Activated CD8-positive, alpha-beta T cell treated with anti-CD3 and anti-CD28 coated beads, Interleukin-2, amount 10 ng/mL, durations not matched to agents 7 days and 5 days (primary cell): ENCODE data around the gene WFS1. TPM values are rescaled to one million over a fixed set of nuclear protein-coding genes. Genes with fewer than 3 reads are reported as not detected.

ENCODE experiments used
- ATAC-seq: fragments of 150-1000 bp; cut with Tn5 transposase; one replicate; pipeline ENCODE4 v1.10.0; 2021; ENCODE audit warnings: moderate library complexity
- CTCF ChIA-PET: fragments of 350-600 bp; sonication (Branson Sonifier 250); formaldehyde crosslinking; loops from one replicate; lab custom pipeline; 2021; ENCODE audit warnings: antibody characterized with exemption; lab: Charles Lee
- POLR2A ChIA-PET: fragments of 350-600 bp; sonication (Branson Sonifier 250); formaldehyde crosslinking; loops from one replicate; lab custom pipeline; 2021; ENCODE audit warnings: antibody characterized with exemption; lab: Charles Lee
- DNase-seq: peaks from one replicate; pipeline ENCODE4 v3.0.0-alpha.2; 2020
- H3K27ac Mint-ChIP-seq: one replicate; pipeline ENCODE4 v1.8.0; 2021; ENCODE audit warnings: mild to moderate bottlenecking, mixed read lengths
- H3K27me3 Mint-ChIP-seq: one replicate; pipeline ENCODE4 v1.8.0; 2021; ENCODE audit warnings: low read depth, mixed read lengths
- H3K36me3 Mint-ChIP-seq: one replicate; pipeline ENCODE4 v1.8.0; 2021; ENCODE audit warnings: low read depth, mixed read lengths
- H3K4me1 Mint-ChIP-seq: one replicate; pipeline ENCODE4 v1.8.0; 2021; ENCODE audit warnings: low read depth, mixed read lengths
- H3K4me3 Mint-ChIP-seq: one replicate; pipeline ENCODE4 v1.8.0; 2021; ENCODE audit warnings: mild to moderate bottlenecking, mixed read lengths
- H3K9me3 Mint-ChIP-seq: one replicate; pipeline ENCODE4 v1.8.0; 2022; ENCODE audit warnings: mixed read lengths; ENCODE audit not compliant: insufficient read depth
- total RNA-seq, 2 experiments: library from RNA; stranded (reverse); gene quantifications; one replicate each; pipeline ENCODE4 v1.2.3, GENCODE V29; 2021

Gene WFS1
- total RNA-seq, 2 experiments from 2014 or later = 0.97 to 1.3 TPM

DNA sequence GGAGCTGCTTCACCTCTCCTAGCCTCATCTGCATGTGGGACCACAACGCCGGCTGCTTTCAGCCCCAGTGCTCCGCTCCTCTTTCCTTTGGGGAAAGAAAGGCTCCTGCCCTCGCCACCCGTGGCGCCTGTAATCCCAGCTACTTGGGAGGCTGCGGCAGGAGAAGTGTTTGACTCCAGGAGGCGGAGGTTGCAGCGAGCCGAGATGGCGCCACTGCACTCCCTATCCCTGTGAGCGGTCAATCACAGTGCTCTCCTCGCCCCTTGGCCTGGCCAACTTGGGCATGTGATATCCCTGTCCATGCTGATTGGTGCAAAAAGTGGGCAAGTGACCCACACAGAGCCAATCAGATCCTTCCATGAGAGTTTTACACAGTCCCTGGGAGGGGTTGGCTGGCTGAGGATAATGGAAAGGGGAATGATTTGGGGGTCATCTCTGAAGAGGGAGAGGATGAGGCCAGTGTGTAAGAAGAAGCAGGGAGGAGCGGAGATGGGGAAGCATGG is 56.2 kb downstream of the WFS1 start:
- CTCF ChIA-PET = interaction anchor here (0.7 to 15.4 kb wide), 3 partner anchors 50 to 74 kb away, joined by 3 to 226 read pairs (median 3); no protein-coding TSS in a partner anchor
- no peaks in the 10 kb centered on the region for H3K9me3 Mint-ChIP-seq
- no peak overlapping the region for H3K27ac Mint-ChIP-seq
- DNase-seq (no peak), ATAC-seq (no peak)
- POLR2A ChIA-PET = no interaction called here
- peaks cover 19% of the 10 kb centered on the region for H3K27me3 Mint-ChIP-seq
- no peaks in the 10 kb centered on the region for H3K36me3 Mint-ChIP-seq
- H3K4me3 Mint-ChIP-seq = no peak overlapping the region
- peaks cover 24% of the 10 kb centered on the region for H3K4me1 Mint-ChIP-seq

DNA sequence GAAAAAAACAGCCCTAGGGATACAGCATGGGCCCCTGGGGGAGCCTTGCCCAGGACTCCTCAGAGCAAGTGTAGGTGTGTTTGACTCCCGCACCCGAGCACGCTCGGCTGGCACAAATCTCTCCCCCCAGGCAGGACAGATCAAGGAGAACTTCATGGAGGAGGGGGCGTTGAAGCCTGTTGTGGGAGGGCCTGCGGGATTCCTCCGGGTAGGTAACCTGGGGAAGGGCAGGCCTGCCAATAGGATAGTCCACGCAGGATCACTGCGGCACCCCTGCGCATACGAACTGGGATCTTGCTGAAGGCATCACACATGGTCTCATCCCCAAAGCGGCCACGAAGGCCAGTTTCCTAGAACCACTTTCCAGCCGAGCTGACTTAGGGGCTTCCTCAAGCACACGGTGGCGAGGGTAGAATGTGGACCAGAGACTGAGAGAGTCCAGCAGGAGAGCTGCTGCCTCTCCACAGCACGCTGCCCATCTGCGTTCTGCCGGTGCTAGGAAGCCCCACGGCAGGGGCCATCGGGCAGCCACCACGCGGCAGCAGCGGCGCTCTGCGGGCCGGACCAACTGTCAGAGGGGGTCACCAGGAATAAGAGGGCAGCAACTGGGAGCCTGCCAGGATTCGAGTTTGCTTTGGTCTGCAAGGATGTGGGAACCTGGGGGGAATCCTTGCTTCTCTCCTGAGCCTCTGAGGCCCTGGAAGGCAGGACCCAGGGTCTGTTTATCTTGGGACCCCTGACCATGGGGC is 56.8 kb downstream of the WFS1 start:
- Mint-ChIP-seq H3K36me3 (no peaks in the 10 kb centered on the region), H3K4me1 (peaks cover 22% of the 10 kb centered on the region), H3K9me3 (no peaks in the 10 kb centered on the region), H3K27me3 (peaks cover 17% of the 10 kb centered on the region), H3K4me3 (no peak overlapping the region), H3K27ac (no peak overlapping the region)
- DNase-seq = no peak
- CTCF ChIA-PET = interaction anchor here (1.0 to 15.4 kb wide), 10 partner anchors 12 to 328 kb away, joined by 3 to 226 read pairs (median 8); partner anchors contain the start of gene WFS1
- POLR2A ChIA-PET = interaction anchor here (1.2 kb wide), 1 partner anchor 76 kb away, joined by 5 read pairs; no protein-coding TSS in a partner anchor
- ATAC-seq = no peak

DNA sequence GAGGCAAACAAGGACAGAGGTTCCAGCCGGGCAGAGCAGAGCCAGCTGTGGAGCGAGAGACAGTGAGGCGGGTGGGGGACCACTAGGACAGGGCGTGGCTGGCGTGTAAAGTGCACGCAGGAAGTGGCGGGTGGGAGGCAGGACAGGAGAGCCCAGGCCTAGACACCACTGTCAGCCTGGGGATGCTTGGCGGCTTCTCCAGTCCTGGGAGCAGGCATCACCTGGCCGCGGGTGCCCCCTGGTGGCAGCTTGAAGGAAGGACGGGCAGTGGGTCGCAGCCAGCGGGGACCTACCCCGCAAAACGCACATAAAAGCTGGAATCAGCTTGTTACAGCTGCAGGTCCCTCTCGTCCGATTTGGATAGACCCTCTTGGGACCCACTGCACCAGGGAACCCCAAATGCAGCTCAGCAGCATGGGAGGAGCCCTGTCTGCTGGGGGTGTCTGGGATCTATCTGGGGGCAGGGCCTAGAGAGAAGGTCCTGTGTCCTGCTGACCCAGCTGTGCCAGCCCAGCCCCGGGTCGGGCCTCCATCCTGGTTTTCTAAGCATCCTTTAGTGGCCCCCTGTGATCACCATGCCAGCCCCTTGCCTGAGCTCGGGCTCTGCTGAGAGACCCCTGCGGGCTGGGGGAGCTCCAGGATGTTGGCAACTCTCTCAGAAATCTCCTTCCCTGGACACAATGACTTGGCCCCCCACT is 57.7 kb downstream of the WFS1 start:
- Mint-ChIP-seq H3K9me3 (no peaks in the 10 kb centered on the region), H3K27me3 (peaks cover 17% of the 10 kb centered on the region), H3K4me3 (no peak overlapping the region), H3K36me3 (no peaks in the 10 kb centered on the region), H3K27ac (no peak overlapping the region), H3K4me1 (peaks cover 20% of the 10 kb centered on the region)
- DNase-seq = peak; percentile 85
- peak; percentile 84 for ATAC-seq
- ChIA-PET POLR2A (interaction anchor here (0.6 to 1.2 kb wide), 2 partner anchors 76 to 1923 kb away, joined by 3 to 5 read pairs; no protein-coding TSS in a partner anchor), CTCF (interaction anchor here (0.6 to 15.4 kb wide), 24 partner anchors 11 to 329 kb away, joined by 3 to 226 read pairs (median 4); partner anchors contain the start of genes C4orf50 and WFS1)

DNA sequence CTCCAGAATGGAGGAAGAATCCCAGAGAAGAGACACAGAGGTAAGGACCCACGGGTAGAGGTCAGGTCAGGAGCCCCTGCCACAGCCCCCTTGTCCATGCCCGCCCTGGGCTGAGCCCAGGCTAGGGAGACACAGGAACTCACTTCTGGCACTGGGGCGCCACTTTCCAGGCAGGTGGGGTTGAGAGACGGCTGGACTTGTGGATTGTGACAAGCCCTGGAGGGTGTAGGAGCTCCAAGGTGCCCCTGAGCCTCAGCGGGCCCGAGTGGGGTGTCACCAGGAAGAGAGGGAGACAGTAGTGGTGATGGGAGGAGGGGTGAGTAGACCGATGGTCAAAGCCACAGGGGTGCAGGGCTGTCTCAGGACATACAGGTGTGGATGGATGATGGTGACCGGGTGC is 58.9 kb downstream of the WFS1 start:
- H3K27me3 Mint-ChIP-seq = peaks cover 17% of the 10 kb centered on the region

DNA sequence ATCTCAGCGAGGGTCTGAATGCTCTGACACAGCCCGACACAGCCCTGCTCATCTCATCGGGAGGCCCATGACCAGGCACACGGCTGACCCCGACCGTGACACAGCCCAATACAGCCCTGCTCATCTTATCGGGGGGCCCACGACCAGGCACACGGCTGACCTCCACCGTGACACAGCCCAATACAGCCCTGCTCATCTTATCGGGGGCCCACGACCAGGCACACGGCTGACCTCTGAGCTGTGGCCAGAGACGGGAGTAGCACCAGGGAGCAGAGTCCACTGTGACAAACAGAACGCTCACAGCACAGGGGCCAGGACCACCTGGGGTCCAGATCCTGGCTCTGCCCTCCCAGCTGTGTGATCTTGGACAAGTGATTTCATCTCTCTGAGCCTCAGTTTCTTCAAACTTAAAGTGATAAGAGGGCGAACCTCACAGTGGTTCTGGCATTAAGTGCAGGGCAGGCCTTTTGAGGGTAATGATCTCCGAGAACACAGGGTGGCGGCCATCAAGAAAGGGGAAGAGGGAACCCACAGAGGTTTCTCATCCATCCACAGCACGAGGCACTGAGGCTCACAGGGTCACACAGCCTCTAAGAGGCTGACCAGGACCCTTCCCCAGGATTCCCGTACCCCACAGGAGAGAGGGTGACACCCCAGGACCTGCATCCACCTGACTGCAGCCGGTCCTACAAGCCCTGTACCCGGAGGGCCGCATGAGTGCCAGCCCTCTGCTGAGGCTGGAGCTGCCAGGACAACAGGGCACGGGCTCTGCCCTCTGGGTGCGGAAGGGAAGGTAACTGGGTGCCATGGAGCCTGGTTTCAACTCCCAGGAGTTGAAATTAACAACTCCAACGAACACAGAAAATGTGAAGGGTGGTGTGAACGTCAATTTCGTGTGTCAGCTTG is 60.1 kb downstream of the WFS1 start:
- POLR2A ChIA-PET = no interaction called here
- CTCF ChIA-PET = interaction anchor here (1.1 to 15.4 kb wide), 9 partner anchors 9 to 332 kb away, joined by 3 to 226 read pairs (median 10); partner anchors contain the start of gene WFS1
- no peak overlapping the region for H3K27ac Mint-ChIP-seq
- H3K36me3 Mint-ChIP-seq = no peaks in the 10 kb centered on the region
- no peak for DNase-seq
- peaks cover 4% of the 10 kb centered on the region for H3K9me3 Mint-ChIP-seq
- H3K4me1 Mint-ChIP-seq = peaks cover 4% of the 10 kb centered on the region
- peaks cover 14% of the 10 kb centered on the region for H3K27me3 Mint-ChIP-seq
- no peak for ATAC-seq
- H3K4me3 Mint-ChIP-seq = no peak overlapping the region

More for the DNA sequence above, 58.9 kb downstream of the WFS1 start:
- no peaks in the 10 kb centered on the region for H3K36me3 Mint-ChIP-seq
- ChIA-PET POLR2A (interaction anchor here (0.7 kb wide), 1 partner anchor 331 kb away, joined by 3 read pairs; no protein-coding TSS in a partner anchor), CTCF (interaction anchor here (1.4 to 15.4 kb wide), 5 partner anchors 64 to 310 kb away, joined by 4 to 226 read pairs (median 9); partner anchors contain the start of gene C4orf50)
- H3K4me1 Mint-ChIP-seq = peaks cover 10% of the 10 kb centered on the region
- no peak for DNase-seq
- H3K9me3 Mint-ChIP-seq = no peaks in the 10 kb centered on the region
- ATAC-seq = no peak
- no peak overlapping the region for H3K27ac Mint-ChIP-seq
- H3K4me3 Mint-ChIP-seq = no peak overlapping the region

DNA sequence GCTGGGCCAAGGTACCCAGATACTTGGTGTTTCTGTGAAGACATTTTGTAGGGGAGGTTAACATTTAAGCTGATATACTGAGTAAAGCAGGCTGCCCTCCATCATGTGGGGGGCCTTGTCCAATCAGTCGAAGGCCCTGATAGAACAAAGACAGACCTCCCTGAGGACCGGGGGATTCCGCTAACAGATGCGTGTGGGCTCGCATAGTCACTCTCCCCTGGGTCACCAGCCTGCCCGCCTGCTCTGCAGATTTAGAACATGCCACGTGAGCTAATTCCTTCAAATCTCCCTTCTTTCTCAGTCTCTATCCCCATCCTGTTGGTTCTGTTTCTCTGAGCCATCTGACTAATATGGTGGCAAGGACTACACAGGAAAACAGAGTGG is 60.7 kb downstream of the WFS1 start:
- DNase-seq (no peak), ATAC-seq (no peak)
- no peak overlapping the region for H3K27ac Mint-ChIP-seq
- ChIA-PET POLR2A (no interaction called here), CTCF (interaction anchor here (1.1 to 15.4 kb wide), 13 partner anchors 8 to 353 kb away, joined by 3 to 226 read pairs (median 7); partner anchors contain the start of gene WFS1)
- no peaks in the 10 kb centered on the region for H3K4me1 Mint-ChIP-seq
- peaks cover 15% of the 10 kb centered on the region for H3K27me3 Mint-ChIP-seq
- H3K4me3 Mint-ChIP-seq = no peak overlapping the region
- H3K36me3 Mint-ChIP-seq = no peaks in the 10 kb centered on the region
- H3K9me3 Mint-ChIP-seq = peaks cover 4% of the 10 kb centered on the region

DNA sequence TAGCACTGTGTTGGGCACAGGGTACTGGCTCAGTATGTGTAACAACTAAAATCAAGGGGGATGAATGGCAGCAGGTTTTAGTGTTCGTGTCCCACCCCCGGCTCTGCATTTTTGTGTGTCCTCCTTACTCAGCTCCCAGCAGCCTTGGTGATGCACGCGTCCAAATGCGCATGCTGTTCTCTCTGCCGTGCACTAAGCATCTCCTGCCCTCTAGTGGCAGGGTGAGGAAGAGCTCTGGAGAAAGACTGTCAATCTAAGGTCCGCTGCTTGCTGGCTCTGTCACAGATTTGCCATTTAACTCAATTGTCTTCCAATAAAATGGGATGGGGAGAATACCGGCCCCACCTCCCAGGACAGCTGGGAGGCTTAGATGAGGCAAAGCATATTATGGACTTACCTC is 61.4 kb downstream of the WFS1 start:
- ChIA-PET CTCF (interaction anchor here (0.8 to 15.4 kb wide), 18 partner anchors 11 to 354 kb away, joined by 3 to 226 read pairs (median 4); partner anchors contain the start of gene WFS1), POLR2A (no interaction called here)
- no peak for ATAC-seq

DNA sequence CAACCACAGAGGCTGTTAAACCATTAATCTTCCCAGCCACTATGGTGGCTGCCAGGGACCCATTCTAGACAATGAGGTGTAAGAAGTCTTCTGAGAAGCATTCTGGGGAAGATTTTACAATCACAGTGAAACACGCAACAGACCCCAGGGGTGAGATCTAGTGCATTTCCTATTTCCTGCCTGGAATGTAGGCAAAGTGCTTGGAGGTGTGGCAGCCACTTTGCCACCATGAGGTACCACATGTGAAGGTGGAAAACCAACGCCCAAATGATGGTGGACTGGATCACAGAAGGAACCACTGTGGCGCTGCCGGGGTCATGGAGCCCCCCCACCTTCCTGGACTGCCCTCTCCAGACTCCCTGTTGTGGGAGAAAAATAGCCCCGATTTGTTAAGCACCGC is 61.8 kb downstream of the WFS1 start:
- DNase-seq = no peak
- ChIA-PET CTCF (interaction anchor here (0.8 to 15.4 kb wide), 18 partner anchors 8 to 354 kb away, joined by 3 to 226 read pairs (median 4); partner anchors contain the start of gene WFS1), POLR2A (no interaction called here)
- Mint-ChIP-seq H3K27ac (no peak overlapping the region), H3K9me3 (peaks cover 4% of the 10 kb centered on the region), H3K27me3 (peaks cover 9% of the 10 kb centered on the region), H3K4me1 (no peaks in the 10 kb centered on the region), H3K36me3 (no peaks in the 10 kb centered on the region), H3K4me3 (no peak overlapping the region)
- ATAC-seq = no peak

More for the DNA sequence above, 61.4 kb downstream of the WFS1 start:
- no peak overlapping the region for H3K27ac Mint-ChIP-seq
- H3K27me3 Mint-ChIP-seq = peaks cover 12% of the 10 kb centered on the region
- H3K9me3 Mint-ChIP-seq = peaks cover 4% of the 10 kb centered on the region
- H3K4me3 Mint-ChIP-seq = no peak overlapping the region
- peak; percentile 42 for DNase-seq
- H3K36me3 Mint-ChIP-seq = no peaks in the 10 kb centered on the region
- no peaks in the 10 kb centered on the region for H3K4me1 Mint-ChIP-seq

DNA sequence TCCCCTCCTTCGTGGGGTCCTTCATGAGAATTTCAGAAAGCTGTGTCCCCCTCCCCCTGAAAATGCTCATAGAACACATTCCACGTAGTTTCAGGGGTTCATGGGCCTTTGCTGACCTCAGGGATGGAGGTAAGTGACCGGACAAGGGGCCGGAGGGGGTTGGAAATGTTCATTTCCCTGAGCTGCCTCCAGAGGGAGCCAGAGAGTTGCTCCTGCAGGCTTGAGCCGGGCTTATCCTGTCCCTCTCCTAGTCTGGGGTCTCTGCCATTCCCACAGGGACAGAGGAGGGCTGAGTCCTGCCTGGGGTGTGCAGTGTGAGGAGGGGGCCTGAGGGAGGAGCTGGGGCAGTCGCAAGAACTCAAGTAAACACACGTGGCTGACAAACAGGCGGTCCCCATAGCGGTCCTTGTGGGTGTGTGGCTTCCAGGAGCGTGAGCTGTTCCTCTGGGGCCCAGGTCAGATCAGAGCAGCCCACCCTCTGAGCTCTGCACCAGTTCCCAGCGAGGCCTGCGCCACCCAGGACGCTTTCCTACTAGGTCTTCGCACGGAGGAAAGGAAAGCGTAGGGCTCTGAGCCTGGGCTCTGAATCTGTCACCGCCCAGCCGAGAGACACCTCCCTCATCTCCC is 62.5 kb downstream of the WFS1 start:
- CTCF ChIA-PET = interaction anchor here (1.0 to 15.4 kb wide), 16 partner anchors 9 to 335 kb away, joined by 3 to 226 read pairs (median 4); partner anchors contain the start of gene WFS1
- POLR2A ChIA-PET = no interaction called here
- Mint-ChIP-seq H3K27ac (no peak overlapping the region), H3K4me3 (no peak overlapping the region), H3K36me3 (no peaks in the 10 kb centered on the region), H3K27me3 (peaks cover 11% of the 10 kb centered on the region), H3K9me3 (peaks cover 4% of the 10 kb centered on the region), H3K4me1 (peaks cover 2% of the 10 kb centered on the region)
- ATAC-seq = no peak
- peak; percentile 28 for DNase-seq

DNA sequence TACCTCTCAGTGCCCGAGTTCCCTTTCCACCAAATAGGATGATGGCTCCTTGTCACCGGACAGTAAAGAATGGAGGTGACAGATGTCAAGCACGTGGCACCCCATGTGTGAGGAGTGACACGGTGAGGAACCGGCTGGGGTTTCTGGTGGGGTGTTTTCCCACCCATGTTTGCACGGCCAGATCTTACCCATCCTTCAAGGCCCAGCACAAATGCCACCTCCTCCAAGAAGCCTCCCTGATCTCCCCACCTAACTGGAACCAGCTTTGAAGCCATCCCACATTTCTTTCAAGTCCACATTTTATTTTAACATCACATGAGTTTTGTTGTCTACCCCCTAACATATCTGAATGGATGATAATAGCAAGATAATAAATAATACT is 63.0 kb downstream of the WFS1 start:
- H3K27me3 Mint-ChIP-seq = peaks cover 14% of the 10 kb centered on the region
- no peak for DNase-seq
- no peak overlapping the region for H3K27ac Mint-ChIP-seq
- peaks cover 4% of the 10 kb centered on the region for H3K9me3 Mint-ChIP-seq
- CTCF ChIA-PET = interaction anchor here (1.0 to 15.4 kb wide), 12 partner anchors 9 to 335 kb away, joined by 3 to 226 read pairs (median 6); partner anchors contain the start of gene WFS1
- POLR2A ChIA-PET = no interaction called here
- ATAC-seq = no peak
- no peak overlapping the region for H3K4me3 Mint-ChIP-seq
- H3K4me1 Mint-ChIP-seq = peaks cover 7% of the 10 kb centered on the region
- no peaks in the 10 kb centered on the region for H3K36me3 Mint-ChIP-seq
